ELR (cell line): ENCODE measurements around the gene ZNF783.
"Not testable (repeated sequence)": the region's sequence is repeated elsewhere in the genome, so short reads cannot be mapped to it uniquely, and the experiment has no call there.

ENCODE experiments used
- DNase-seq: peaks from one replicate; pipeline ENCODE4 v3.0.0-alpha.2; 2015; ENCODE audit warnings: low read depth

The ZNF783 gene

DNA sequence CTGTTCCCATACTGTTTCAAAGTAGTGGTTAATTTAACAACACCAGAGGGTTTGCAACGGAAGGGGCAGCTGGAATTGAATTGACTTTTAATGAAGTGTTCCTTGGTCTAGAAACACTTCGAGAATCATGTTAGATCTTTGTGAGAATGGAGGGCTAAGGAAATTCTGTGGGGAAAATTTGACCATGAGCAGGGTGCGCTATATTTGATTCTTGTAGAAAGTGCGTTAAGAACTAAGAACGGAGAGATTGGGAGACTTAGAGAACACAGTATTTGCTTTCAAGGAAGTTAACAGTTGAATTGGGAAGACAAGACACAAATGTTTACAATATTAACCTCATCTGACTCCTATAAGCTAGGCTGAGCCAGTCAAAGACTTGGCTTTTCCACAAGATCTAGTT lies 21.4 kb upstream of the ZNF783 start:
- no peak for DNase-seq

DNA sequence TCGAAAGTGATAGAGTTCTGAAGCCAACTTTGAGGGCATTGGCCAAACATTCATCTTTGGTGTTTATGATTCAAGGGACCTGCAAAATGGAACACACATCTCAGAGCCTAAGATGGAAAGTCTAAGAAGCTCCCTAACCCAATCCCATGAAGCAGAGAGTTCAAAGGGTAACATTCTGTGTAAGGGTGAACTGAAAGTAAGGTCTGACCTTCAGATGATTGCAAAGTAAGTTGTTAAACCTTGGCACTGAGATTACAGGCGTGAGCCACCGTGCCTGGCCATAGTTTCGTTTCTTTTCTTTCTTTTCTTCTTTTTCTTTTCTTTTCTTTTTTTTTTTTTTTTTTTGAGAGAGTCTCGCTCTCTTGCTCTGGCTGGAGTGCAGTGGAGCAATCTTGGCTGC lies 20.3 kb upstream of the ZNF783 start:
- no peak for DNase-seq

DNA sequence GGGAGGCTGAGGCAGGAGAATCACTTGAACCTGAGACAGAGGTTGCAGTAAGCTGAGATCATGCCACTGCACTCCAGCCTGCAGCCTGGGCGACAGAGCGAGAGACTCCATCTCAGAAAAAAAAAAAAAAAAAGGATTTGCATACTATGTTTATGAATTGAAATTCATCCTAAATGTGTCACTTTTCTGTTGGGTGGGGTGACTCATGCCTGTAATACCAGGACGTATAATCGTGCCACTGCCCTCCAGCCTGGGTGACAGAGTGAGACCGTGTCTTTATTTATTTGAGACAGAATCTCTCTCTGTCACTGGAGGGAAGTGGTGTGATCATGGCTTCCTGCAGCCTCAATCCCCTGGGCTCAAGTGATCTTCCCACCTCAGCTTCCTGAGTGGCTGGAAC lies 16.8 kb upstream of the ZNF783 start:
- peak; percentile 91 for DNase-seq

DNA sequence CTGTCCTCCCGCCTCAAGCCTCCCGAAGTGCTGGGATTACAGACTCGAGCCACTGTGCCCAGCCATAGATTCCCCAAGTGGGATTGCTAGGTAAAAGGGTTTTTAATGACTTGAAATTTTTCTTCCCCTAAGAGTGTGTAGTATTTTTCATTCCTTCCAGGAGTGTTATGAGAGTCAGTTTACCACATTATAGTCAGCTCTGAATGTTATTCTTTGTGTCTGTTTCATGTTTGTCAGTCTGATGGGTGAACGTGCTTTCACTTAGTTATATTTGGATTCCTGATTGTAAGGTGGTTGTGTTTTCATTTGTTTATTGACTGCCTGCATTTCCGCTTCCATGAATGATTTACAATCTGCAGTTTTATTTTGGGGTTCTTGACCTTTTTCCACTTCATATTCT lies 16.3 kb upstream of the ZNF783 start:
- DNase-seq, result no peak

DNA sequence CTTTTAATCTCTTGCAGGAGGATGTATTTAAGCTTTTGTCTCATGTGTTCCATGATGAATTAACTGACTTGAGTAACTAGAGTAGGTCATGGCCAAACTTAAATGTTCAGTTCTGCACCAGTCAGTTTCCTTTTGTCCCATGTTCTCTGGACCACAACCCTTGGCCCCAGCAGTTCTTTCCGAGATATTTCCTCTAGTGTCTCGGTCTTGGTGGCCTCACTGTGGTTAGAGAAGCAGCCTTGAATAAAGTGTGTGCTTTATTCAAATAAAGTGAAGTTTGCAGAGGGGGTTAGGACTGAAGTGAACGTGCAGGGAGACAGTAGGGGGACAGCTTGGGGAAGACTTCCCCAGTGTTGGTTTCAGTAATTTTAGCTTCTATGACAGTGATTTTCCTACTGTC lies 13.2 kb upstream of the ZNF783 start:
- DNase-seq, result no peak

DNA sequence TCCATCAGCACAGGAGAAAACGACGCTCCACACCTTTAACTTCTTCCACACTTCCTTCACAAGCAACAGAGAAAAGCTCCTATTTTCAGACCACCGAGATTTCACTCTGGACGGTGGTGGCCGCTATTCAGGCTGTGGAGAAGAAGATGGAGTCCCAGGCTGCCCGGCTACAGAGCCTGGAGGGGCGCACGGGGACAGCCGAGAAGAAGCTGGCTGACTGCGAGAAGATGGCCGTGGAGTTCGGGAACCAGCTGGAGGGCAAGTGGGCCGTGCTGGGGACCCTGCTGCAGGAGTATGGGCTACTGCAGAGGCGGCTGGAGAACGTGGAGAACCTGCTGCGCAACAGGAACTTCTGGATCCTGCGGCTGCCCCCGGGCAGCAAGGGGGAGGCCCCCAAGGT lies 11.8 kb upstream of the ZNF783 start:
- DNase-seq, result not testable (repeated sequence)

DNA sequence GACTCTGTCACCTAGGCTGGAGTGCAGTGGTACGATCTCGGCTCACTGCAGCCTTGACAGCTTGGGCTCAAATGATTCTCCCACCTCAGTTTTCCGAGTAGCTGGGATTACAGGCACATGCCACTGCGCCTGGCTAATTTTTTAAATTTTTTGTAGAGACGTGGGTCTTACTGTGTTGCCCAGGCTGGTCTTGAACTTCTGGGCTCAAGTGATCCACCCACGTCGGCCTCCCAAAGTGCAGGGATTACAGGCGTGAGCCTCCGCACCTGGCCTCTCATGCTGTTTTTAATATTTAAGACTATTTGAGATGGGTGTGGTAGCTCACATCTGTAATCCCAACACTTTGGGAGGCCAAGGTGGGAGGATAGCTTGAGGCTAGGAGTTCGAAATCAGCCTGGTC lies 10.5 kb upstream of the ZNF783 start:
- DNase-seq, result not testable (repeated sequence)

DNA sequence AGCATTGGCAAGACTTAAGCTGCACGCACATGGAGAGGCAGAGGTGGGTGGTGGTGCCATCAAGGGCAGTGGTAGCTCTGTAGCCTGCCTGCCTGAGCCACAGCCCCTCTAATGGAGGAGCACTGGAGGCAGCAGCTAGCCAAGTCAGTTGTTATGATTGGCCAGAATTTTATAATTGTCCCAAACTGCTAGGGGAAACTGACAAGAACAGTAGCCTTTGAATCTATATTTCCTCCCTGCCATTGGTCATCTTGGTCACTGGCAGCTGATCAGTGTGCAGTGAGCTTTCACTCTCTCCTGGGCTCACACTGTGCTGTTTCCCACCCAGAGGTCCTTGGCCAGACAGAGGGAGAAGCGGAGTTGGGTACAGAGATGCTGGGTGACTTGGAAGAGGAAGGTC lies 9.6 kb upstream of the ZNF783 start:
- DNase-seq, result no peak

DNA sequence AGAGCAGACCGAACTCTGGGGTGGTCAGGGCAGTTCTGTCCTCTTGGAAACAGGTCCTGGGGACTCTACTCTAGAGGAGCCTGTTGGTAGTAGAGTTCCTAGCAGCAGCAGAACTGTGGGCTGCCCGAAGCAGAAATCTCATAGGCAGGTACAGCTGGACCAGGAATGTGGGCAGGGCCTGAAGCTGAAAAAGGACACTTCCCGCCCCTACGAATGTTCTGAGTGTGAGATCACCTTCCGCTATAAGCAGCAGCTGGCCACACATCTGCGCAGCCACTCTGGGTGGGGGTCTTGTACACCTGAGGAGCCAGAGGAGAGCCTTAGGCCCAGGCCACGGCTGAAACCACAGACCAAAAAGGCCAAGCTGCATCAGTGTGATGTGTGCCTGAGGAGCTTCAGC lies 8.3 kb upstream of the ZNF783 start:
- DNase-seq, result no peak

DNA sequence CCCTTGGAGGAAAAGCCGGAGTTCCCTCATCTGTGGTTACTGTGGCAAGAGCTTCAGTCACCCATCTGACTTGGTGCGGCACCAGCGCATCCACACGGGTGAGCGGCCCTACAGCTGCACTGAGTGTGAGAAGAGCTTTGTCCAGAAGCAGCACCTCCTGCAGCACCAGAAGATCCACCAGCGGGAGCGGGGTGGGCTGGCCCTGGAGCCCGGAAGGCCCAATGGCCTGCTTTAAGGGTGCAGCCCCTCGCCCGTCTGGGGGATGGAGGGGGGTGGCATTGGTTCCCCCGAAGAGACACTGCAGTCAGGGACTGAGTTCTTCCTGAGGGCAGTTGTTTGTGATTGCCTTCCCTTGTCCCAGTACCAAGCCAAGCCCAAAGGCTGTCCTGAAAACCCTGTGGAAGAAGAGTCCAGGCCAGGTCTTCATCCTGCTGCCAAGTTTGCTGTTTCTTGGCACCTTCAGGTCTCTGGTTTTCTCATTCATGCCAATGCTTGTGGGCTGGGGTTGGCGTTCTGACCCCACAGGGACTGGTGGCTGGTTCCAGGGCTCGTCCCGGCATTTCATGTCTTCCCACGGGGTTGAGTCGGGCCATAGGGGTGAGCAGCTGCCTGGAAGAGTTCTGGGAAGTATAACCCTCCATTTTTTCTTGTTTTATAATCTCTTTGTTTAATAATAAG lies 7.7 kb upstream of the ZNF783 start:
- DNase-seq, result no peak

DNA sequence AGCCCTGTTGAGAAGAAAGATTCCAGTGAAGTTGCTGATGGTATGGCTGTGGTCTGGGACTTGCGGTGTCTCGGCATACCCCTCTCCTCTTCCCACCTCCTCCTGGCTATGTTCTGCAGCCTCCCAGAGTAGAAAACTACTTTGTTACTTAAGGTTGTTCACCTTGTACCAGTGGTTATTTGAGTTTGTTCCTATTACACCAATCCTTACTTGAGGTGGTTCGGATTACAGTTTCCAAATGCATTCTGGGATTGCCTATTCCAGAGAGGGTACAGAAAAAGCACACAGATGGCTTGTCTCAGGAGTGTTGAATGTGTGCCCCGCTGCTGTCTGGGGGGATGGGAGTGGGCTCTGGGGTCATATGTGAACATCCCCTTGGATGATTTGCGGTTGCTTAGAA lies 6.8 kb upstream of the ZNF783 start:
- DNase-seq, result no peak

DNA sequence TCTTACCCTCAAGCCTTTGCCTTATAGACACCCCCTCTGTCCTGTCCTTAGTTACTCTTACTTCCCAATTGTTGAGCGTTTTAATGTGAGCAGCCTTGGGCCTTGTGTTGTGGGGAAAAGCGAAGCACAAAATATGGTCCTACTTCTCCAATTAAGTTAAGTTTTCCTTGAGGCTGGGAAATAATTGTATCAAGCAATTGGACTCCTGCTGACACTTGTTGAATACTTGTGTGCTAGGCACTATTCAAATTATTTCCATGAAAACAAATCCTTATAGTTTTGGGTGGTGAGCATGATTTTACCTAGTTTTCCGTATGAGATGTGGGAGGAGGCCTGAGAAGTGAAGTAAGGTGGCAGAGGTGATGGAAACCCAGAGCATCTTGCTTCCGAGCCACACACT lies 5.4 kb upstream of the ZNF783 start:
- no peak for DNase-seq

DNA sequence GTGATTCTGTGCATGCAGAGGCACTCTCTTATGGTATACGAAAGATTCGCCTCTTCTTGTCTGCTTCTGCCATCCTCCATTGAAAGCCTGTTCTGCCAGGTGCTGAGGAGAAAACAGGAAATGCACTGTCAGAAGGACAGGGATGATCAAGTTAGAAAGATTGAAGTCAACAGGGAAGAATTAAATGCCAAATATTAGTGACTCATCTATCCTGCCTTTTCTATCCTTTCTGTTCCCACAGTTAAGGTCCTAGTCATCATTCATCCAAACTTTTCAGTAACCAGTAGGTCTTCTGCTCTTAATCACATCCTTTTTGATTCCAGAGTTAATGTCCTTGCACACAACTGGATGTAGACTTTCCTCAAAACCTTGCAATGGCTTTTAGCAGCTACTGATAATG lies 4.8 kb upstream of the ZNF783 start:
- peak; percentile 71 for DNase-seq

DNA sequence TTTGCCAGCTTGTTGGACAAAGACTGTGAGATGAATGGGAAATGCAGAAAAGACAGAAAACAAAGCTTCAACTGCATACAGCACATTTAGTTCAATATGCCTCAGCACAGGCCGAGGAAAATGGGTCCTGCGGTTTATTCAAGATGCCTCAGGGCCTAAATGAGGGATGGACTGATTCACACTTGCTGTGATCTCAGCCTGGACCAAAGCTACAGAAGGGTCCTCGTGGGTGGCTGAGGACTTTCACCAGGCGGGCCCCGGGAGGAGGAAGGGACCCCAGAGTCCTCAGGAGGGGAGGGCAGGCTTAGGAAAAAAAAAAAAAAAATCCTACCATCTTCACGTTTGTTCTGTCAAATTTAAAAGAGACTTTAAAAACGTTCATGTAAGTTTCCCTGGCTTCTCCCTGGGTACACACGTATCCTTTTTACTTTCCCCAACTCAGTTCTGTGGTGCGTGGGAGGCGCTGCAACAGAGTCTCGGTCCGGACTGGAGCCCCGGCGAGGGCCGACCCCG lies 624 bp upstream of the ZNF783 start:
- DNase-seq, result peak; percentile 91

DNA sequence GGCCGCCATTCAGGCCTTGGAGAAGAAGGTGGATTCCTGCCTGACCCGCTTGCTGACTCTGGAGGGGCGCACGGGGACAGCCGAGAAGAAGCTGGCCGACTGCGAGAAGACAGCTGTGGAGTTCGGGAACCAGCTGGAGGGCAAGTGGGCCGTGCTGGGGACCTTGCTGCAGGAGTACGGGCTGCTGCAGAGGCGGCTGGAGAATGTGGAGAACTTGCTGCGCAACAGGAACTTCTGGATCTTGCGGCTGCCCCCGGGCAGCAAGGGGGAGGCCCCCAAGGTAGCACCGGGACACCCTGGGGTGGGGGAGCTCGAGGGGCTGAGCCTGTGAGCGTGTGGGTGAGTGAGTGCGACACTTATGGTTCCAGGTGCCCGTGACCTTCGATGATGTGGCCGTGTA lies 4.5 kb downstream of the ZNF783 start:
- no peak for DNase-seq

DNA sequence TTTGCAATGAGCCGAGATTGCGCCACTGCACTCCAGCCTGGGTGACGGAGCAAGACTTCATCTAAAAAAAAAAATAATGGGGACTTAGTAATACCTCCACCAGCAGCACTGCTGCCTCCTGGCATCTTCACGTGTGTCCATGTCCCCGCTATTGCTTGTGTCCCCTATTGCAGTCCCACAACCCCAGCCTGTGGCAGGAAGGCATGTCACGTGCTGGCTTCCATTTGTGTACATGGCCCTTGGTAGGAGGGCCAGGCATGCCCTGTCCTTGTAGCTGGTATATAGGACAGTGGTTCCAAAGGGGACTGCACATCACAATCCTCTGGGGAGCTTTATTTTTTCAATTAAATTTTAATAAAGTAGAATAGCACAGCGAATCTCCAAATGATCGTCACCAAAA lies 5.7 kb downstream of the ZNF783 start:
- no peak for DNase-seq

DNA sequence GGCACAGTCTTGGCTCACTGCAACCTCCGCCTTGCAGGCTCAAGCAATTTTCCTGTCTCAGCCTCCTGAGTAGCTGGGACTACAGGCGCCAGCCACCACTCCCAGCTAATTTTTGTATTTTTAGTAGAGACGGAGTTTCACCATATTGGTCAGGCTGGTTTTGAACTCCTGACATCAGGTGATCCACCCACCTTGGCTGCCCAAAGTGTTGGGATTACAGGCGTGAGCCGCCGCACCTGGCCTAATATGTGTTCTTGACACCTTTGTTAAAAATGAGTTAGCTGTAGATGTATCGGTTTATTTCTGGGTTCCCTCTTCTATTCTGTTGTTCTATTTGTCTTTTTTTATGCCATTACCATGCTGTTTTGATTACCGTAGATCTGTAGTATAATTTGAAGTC lies 12.4 kb downstream of the ZNF783 start:
- DNase-seq, result not testable (repeated sequence)

DNA sequence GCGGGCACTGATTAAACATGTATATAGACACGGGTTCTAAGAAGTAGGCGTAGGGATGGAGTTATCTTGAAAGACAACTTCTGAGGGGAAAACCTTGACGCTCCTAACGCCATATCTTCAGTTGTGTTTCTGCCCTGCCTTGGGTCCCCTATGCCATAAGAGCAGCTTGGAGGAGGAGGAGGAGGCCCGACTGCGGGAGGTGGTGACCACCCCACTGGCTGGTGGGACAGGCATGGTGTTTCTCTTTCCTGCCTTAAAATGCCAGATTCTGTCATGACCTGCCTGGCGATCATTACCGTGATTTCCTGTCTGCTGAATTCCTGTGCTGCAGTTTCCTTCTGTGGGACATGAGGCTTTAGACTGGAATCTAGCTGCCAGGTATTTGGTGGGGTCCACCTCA lies 15.9 kb downstream of the ZNF783 start:
- DNase-seq, result no peak

DNA sequence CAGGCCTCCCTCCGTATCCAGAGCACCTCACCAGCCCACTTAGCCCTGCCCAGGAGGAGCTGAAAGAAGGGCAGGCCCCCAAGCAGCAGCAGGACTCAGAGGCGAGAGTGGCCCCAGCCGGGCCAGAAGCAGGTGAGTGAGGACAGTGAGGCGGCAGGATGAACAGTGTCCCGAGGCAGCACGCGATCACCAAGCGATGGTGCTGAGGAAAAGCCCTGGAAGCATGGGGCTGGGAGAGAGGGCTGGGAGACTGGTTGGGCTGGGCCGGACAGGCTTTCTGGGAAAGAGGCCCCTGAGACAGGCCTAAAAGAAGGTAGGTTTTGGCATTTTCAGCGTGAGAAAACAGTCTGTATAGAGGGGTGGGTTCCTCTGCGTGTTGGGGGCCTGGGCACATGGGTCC lies 16.4 kb downstream of the ZNF783 start:
- no peak for DNase-seq

DNA sequence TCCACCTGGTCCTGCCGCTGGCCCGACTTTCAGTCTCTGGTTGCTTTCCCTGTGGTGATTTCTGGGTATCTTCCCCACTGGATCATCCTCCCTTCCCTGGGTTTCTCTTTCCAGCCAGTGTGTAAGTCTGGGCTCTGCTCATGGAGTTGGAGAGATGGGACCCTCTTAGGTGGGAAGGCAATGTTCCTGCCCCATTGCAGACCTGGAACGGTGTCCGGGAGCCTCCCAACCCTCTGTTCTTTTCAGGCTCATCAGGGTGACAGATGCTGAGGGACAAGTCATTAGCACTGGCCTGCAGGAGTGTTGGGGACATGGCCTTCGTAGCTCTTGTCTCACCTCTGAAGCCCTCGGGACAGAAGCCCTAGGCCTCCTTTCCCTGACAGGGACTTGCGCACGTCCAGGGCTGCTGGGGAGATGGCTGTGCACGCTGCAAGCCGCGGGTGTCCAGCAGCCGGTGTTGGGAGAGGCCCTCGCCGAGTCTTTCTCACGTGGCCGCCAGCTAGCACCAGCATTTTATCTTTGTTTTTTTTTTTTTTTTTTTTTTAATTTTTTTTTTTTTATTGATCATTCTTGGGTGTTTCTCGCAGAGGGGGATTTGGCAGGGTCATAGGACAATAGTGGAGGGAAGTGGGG lies 17.2 kb downstream of the ZNF783 start:
- DNase-seq, result no peak

DNA sequence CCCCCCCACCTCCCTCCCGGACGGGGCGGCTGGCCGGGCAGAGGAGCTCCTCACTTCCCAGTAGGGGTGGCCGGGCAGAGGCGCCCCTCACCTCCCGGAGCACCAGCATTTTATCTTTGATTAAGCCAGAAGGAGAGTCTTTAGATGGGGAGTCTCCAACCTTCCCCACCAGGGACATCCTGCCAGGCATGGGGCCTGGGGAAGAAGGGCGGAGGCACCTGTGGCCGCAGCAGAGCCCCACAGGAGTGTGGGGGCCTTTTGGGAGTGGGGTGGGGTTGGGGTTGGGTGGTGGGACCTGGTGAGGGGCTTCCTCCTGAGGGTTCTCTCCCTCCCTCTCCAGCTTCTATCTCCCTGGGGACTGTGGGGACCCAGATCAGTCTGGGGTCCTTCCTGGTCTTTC lies 18.2 kb downstream of the ZNF783 start:
- no peak for DNase-seq

DNA sequence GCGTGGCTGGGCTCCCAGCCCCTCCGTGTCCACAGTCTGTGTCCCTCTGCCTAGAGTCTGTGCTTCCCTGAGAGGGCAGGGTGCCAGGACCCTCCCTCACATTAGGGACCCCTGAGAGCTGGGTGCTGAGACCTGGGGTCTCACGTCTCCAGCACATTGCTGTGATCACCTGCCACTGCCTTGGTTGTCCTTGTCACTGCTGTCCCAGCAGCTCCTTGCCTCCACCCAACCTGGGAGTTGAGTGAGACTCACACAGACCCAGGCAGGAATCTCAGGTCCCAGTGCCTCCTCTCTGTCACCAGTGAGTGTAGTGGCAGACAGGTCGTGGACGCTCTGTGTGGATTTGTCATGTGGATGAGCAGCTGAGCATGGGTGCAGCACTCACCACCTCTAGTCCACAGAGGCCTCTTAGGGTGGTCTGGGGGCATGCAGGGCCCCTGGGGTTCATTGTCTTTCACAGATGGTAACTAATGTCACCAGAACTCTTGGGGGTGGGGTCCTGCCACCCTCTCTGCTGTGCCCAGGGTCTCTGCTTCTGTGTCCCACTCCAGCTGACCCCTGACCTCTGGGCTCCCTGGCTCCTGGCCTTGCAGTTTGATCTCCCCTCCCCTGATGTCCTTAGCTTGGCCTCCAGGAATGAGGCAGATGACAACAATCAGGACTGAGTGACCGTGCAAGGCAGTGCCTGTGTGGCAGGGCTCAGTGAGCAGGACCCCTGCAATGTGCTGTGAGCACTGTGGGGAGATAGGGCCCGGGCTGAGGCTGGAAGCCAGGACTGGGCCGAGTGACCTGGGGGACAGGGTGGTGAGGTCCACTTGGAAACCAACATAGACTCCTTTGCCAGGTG lies 18.9 kb downstream of the ZNF783 start:
- no peak for DNase-seq
